Measurements from ENCODE around the gene TP63.

The TP63 gene

DNA sequence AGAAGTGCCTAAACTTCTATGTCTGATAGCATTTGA lies at the start of gene TP63:
TSS of gene TP63 (plus strand) at position 17 of the 36 bp plus-strand sequence. CDS start 127 bp downstream, outside the sequence.
- TF ChIP-seq, protein P1, sequence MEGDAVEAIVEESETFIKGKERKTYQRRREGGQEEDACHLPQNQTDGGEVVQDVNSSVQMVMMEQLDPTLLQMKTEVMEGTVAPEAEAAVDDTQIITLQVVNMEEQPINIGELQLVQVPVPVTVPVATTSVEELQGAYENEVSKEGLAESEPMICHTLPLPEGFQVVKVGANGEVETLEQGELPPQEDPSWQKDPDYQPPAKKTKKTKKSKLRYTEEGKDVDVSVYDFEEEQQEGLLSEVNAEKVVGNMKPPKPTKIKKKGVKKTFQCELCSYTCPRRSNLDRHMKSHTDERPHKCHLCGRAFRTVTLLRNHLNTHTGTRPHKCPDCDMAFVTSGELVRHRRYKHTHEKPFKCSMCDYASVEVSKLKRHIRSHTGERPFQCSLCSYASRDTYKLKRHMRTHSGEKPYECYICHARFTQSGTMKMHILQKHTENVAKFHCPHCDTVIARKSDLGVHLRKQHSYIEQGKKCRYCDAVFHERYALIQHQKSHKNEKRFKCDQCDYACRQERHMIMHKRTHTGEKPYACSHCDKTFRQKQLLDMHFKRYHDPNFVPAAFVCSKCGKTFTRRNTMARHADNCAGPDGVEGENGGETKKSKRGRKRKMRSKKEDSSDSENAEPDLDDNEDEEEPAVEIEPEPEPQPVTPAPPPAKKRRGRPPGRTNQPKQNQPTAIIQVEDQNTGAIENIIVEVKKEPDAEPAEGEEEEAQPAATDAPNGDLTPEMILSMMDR (IDR thresholded peaks at IDR 0.05; ENCODE audit: insufficient read depth, low read length, missing control alignments): no peak
- DNase-seq (ENCODE audit: low read depth, low spot score): no peak
- POLR2A ChIA-PET: no interaction called here
- CTCF ChIA-PET: interaction anchor here (1.3 kb wide), 1 partner anchor 9 kb away, joined by 5 read pairs; no protein-coding TSS in a partner anchor
- H3K4me3 ChIP-seq (ENCODE audit: low read depth, low read length): no peak within 1 kb of the TSS

DNA sequence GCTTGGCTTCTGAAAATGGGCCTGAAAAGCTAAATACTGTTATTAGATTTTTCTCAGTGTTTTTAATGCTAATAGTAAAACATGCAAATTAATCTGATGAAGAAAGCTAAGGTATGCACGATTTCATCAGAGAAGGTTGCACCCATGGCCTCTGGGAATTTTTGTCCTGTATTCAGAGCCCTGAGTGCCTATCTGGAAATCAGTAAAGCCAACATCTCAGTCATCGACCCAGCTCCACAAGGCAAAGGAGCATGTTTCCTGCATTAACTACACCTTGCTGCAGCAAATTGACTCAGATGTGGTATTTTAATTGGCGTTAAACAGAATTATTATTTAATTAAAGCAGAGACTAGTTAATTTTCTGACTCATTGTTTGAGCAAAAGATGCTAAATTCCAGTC lies 49.0 kb upstream of the TP63 start:
- CTCF ChIA-PET: no interaction called here
- POLR2A ChIA-PET: no interaction called here
- no peak for DNase-seq (ENCODE audit: low read depth, low spot score)
- TF ChIP-seq, protein P1 (IDR thresholded peaks at IDR 0.05; ENCODE audit: insufficient read depth, low read length, missing control alignments): no peak
- H3K4me3 ChIP-seq (ENCODE audit: low read depth, low read length): no peak overlapping the region

DNA sequence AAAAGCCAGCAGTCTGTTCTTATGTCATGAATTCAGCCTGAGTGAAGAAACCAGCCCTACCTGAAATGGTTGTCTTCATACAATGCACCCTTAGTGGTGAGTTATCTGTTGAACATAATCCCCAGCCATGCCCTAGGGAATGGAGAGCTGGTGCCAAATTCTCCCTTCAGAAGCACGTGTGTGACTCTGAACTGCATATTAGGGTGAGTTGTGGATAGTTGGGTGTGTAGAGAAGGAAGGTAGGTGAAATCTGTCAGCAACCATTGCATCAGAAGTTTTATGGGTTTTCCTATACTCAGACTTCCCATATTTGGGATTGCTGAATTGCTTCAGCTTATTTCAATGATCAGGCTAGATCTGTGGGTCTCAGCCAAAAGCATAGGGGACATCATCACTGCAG lies 46.5 kb upstream of the TP63 start:
- H3K4me3 ChIP-seq (ENCODE audit: low read depth, low read length): no peak overlapping the region
- DNase-seq (ENCODE audit: low read depth, low spot score): no peak
- TF ChIP-seq, protein P1 (IDR thresholded peaks at IDR 0.05; ENCODE audit: insufficient read depth, low read length, missing control alignments): no peak
- ChIA-PET CTCF (interaction anchor here (1.4 kb wide), 1 partner anchor 10 kb away, joined by 3 read pairs; no protein-coding TSS in a partner anchor), POLR2A (no interaction called here)

DNA sequence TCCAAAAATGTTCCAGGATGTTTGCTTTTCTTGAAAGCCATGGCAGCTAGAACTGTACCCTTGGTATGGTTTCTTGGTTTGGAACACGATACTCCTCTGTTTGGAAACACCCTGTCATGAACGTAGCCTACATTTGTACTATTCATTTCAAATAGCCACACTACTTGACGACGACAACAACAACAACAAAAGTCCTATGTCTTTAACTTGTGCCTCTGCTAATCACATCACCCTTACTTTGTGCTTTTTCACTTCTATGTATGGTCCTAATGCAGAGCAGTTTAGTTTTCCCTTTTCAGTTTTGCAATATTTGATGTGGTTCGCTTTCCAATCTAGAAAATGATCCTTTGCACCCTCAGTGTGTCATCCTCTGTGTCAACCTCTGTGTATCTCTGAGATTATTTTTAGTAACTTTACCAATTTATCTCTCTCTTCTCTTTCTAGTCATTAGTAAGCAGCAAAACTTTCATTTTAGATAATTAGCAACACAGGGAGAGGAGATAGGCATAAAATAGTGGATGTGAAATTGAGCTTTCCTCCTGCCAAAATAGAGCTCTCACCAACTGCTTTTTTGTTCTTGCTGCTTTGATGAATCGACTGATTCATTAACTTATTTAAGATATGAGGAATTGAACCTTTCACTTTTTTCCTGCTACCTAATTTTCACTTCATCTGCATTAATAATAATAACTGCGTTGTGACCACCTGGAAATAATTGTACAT lies 44.1 kb upstream of the TP63 start:
- ChIA-PET CTCF (no interaction called here), POLR2A (no interaction called here)
- no peak for DNase-seq (ENCODE audit: low read depth, low spot score)
- no peak overlapping the region for H3K4me3 ChIP-seq (ENCODE audit: low read depth, low read length)
- TF ChIP-seq, protein P1 (IDR thresholded peaks at IDR 0.05; ENCODE audit: insufficient read depth, low read length, missing control alignments): no peak

DNA sequence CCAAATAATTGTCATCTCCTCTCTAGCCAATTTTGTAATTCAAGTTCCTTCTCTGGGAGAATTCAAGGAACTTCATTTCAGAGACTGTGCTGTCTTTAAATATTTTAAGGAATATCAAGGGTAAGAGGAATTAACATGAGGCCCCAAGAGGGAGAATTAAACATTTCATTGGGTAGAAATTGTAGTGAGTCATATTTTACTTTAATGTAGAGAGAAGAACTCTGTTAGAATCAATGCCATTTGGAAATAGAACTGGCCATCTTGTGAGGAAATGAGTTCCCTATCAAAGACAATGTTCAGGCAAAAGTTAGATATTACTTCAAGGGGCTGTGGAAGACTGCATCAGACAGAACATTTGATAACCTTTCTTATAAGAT lies 43.5 kb upstream of the TP63 start:
- CTCF ChIA-PET: no interaction called here
- TF ChIP-seq, protein P1 (IDR thresholded peaks at IDR 0.05; ENCODE audit: insufficient read depth, low read length, missing control alignments): no peak
- no peak overlapping the region for H3K4me3 ChIP-seq (ENCODE audit: low read depth, low read length)
- POLR2A ChIA-PET: no interaction called here
- DNase-seq (ENCODE audit: low read depth, low spot score): no peak

DNA sequence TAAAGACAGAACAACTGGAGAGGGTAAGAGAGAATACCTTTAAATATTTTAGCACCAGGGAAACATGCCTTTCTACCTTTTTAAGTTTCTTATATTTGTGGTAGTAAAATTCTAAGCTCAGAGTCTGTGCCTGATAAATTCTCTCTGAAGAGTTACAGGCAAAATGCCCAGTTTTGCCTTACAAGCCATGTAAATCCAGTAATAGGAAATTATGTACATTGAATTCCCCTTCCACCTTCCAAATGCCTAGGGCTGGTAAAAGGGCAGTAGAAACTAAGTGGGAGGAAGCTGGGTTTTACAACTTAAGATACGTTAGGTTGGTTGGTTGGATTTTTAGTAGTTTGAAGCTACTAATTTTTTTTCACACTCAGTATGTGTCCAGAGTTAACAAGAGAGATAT lies 43.1 kb upstream of the TP63 start:
- TF ChIP-seq, protein P1 (IDR thresholded peaks at IDR 0.05; ENCODE audit: insufficient read depth, low read length, missing control alignments): no peak
- H3K4me3 ChIP-seq (ENCODE audit: low read depth, low read length): no peak overlapping the region
- POLR2A ChIA-PET: no interaction called here
- DNase-seq (ENCODE audit: low read depth, low spot score): no peak
- CTCF ChIA-PET: no interaction called here

All from AG04449 (cell line).